Smooth muscle cell of bladder (primary cell): ENCODE measurements around the gene PRRT1B. TPM values are rescaled to one million over a fixed set of nuclear protein-coding genes. Genes with fewer than 3 reads are reported as not detected.

Source experiments
- total RNA-seq: library from RNA; depleted of rRNA; stranded (reverse); fragments of >200 nt; gene quantifications from 2 replicates; pipeline ENCODE4 v1.2.3, GENCODE V29; 2014

Gene PRRT1B
- not detected in 2 replicates for total RNA-seq

GRCh38 chr9:131545003-131545785 is at the start of gene PRRT1B:
Gene PRRT1B (plus strand): TSS chr9:131545523. CDS start chr9:131545616, 93 bp downstream.

DNA sequence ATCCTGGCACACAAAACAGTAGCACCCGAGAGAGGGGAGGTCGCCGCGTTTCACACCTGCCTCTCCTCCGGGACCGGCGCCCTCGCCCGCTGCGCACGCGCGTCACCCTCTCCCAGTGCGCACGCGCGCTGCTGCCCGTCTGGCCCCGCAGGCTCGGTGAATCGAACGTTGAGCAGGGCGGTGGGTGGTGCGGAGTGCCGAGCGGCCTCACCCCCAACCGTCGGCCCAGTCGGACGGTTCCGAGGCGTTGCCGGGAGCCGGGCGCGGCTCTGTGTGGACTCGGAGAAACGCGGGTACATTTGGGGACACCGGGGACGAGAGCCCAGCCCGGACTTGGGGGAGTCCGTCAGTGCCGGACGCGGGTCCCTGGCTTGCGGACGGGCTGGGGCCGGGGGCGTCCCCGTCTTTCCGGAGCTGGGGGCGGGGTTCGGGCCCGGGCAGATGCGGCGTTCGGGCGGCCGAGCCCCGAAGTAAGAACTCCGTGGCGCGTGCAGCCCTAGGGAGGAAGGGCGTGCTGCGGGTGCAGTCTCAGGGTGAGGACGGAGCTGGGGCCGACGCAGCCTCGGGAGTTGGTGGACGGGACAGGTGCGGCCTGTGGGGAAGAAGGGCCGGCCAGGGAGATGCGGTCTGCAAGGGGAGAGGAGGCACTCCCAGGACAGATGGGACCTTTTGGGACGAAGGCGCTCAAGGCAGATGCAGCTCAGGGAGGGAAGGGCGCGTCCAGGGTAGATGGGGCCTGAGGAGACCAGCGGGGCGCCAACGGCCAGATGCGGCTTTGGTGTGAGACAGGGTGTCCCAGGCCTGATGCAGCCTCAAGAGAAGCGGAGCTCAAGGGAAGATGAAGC is 42.3 kb upstream of the PRRT1B start, which contains the start of gene POMT1:
POMT1 (plus strand) TSS at position 138 of the 845 bp plus-strand sequence. CDS start 1,301 bp downstream, outside the sequence.

GRCh38 chr9:131530920-131531832 is 14.1 kb upstream of the PRRT1B start, which contains the start of gene UCK1:
Gene UCK1 (minus strand): TSS chr9:131531263. CDS start chr9:131531174, 89 bp downstream.

Other genes starting within 250 kb of the PRRT1B start
- 28.7 and 36.0 TPM in 2 replicates for gene PRRC2B, start 151.4 kb upstream of the PRRT1B start, total RNA-seq
- 33.2 and 35.6 TPM in 2 replicates for gene POMT1, start 42.6 kb upstream of the PRRT1B start, total RNA-seq
- gene UCK1, start 14.3 kb upstream of the PRRT1B start, total RNA-seq, result 15.5 and 16.0 TPM in 2 replicates
- 11.2 and 14.5 TPM in 2 replicates for gene RAPGEF1, start 194.6 kb downstream of the PRRT1B start, total RNA-seq